Measurements from ENCODE around the gene TIMP2. TPM values are rescaled to one million over a fixed set of nuclear protein-coding genes. Genes with fewer than 3 reads are reported as not detected.
A peak's percentile ranks its signal among the peaks of the same experiment; 100 is the strongest.

TIMP2 gene
- total RNA-seq, 1 donor from 2014 or later, result 318 TPM

DNA sequence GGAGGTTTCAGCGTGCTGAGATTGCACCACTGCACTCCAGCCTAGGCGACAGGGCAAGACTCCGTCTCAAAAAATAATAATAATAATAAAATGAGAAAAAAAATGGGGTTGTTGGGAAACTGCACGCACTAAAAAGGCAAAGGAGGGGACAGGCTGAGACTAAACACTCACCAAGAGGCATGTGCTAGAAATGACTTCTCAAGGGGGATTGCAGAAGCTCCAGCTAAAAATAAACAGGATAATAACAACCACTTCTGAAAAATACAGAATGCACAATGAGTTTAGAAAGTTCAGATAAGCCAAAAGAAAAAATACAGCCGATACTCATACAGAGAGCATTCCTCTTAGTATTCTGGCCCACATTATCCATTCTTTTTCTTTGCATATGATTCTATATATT is 15.1 kb upstream of the TIMP2 start:
- Histone ChIP-seq H3K27ac (no peak overlapping the region), H3K9me3 (no peaks in the 10 kb centered on the region), H3K4me3 (no peak overlapping the region), H3K4me1 (no peaks in the 10 kb centered on the region), H3K36me3 (no peaks in the 10 kb centered on the region), H3K27me3 (no peaks in the 10 kb centered on the region)
- intact Hi-C loops (cut with DNase I), result no loop called here
- DNase-seq (no peak), ATAC-seq (no peak)
- no peak for TF ChIP-seq CTCF (IDR thresholded peaks at IDR 0.05)

GRCh38 chr17:78939615-78940014 is 14.4 kb upstream of the TIMP2 start:
- Histone ChIP-seq H3K27ac (no peak overlapping the region), H3K4me3 (no peak overlapping the region), H3K36me3 (no peaks in the 10 kb centered on the region), H3K4me1 (peaks cover 5% of the 10 kb centered on the region), H3K27me3 (no peaks in the 10 kb centered on the region), H3K9me3 (no peaks in the 10 kb centered on the region)
- ATAC-seq (no peak), DNase-seq (no peak)
- TF ChIP-seq CTCF (IDR thresholded peaks at IDR 0.05), result no peak
- intact Hi-C loops (cut with DNase I), result no loop called here

- H3K4me1 ChIP-seq, result peaks cover 20% of the 10 kb centered on the region
- intact Hi-C loops (cut with DNase I), result no loop called here
- no peaks in the 10 kb centered on the region for H3K36me3 ChIP-seq
- no peak for DNase-seq
- no peaks in the 10 kb centered on the region for H3K9me3 ChIP-seq
- H3K4me3 ChIP-seq, result no peak overlapping the region
- H3K27ac ChIP-seq, result no peak overlapping the region
- ATAC-seq, result no peak
- TF ChIP-seq CTCF (IDR thresholded peaks at IDR 0.05), result no peak
- H3K27me3 ChIP-seq, result no peaks in the 10 kb centered on the region
Observed at GRCh38 chr17:78937561-78937960, 12.4 kb upstream of the TIMP2 start.

GRCh38 chr17:78935419-78936323 is 10.5 kb upstream of the TIMP2 start:
- TF ChIP-seq CTCF (IDR thresholded peaks at IDR 0.05), result no peak
- H3K9me3 ChIP-seq, result no peaks in the 10 kb centered on the region
- ATAC-seq, result no peak
- no peaks in the 10 kb centered on the region for H3K27me3 ChIP-seq
- intact Hi-C loops (cut with DNase I), result no loop called here
- peaks cover 20% of the 10 kb centered on the region for H3K4me1 ChIP-seq
- no peak for DNase-seq
- no peak overlapping the region for H3K27ac ChIP-seq
- no peak overlapping the region for H3K4me3 ChIP-seq
- no peaks in the 10 kb centered on the region for H3K36me3 ChIP-seq

DNA sequence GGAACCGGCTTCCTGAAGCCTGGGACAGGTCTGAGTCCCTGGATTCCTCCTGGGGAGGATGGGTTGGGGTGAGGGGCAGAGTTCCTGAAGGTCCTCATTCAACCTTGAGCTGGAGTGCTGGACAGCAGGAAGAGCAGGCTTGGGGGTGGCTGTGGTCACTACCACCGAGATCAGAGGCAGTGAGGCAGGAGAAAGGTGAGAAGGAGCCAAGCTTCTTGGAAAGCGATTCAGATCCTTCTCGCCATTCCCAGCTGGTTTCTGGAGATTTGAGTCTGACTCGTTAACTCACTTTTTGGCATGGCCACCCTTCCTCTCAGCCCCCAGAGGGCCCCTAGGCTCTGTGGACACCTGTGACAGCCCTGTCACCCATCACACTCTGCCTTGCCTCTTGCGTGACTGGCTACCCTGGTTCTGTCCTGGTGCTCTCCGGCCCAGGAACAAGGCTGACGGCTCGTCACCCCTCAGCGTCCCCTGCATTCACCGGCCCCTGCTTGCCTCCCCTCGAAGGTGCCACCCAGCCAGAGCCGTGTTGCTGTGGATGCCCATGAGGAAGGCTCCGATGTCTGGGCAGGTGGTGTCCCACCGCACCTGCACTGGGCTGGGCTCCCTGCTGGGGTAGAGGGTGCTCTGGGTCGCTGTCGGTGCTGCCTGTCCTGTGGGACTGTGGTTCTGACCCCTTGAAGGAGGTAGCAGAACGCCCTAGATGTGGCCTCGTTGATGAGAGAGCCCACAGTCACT is 9.7 kb upstream of the TIMP2 start:
- ATAC-seq (no peak), DNase-seq (no peak)
- Histone ChIP-seq H3K27ac (peak overlapping the region; percentile 76), H3K36me3 (no peaks in the 10 kb centered on the region), H3K4me3 (no peak overlapping the region), H3K9me3 (no peaks in the 10 kb centered on the region), H3K4me1 (peaks cover 20% of the 10 kb centered on the region), H3K27me3 (no peaks in the 10 kb centered on the region)
- intact Hi-C loops (cut with DNase I), result no loop called here
- no peak for TF ChIP-seq CTCF (IDR thresholded peaks at IDR 0.05)
